HepG2 (cell line): Measurements from ENCODE around the gene POLL. TPM values are rescaled to one million over a fixed set of nuclear protein-coding genes. Genes with fewer than 3 reads are reported as not detected.

ENCODE experiments used
- ATAC-seq: fragments of 200-7000 bp; cut with Tn5 transposase; 3 replicates; pipeline ENCODE4 v1.9.1; 2020; ENCODE audit warnings: mild to moderate bottlenecking, moderate library complexity
- BruUV-seq: library from RNA; stranded (reverse); fragments of 400-500 nt; replicated peaks from 2 replicates; lab custom pipeline; 2021; lab: Mats Ljungman, UMichigan
- CTCF ChIA-PET: fragments of 300-600 bp; formaldehyde crosslinking; extraction: SDS; loops from one replicate; lab custom pipeline; 2021; ENCODE audit warnings: low total read pairs, inconsistent platforms, low intra/inter-chr PET ratio; lab: Yijun Ruan, JAX
- POLR2A ChIA-PET: fragments of 350-600 bp; sonication (Branson Sonifier 250); formaldehyde crosslinking; loops from one replicate; lab custom pipeline; 2020; ENCODE audit warnings: antibody characterized with exemption, inconsistent platforms; lab: Yijun Ruan, JAX
- DNase-seq: peaks from one replicate; pipeline ENCODE4 v3.0.0-alpha.2; 2015; ENCODE audit warnings: low spot score
- FAIRE-seq: peaks from 3 replicates; lab custom pipeline; 2011; peaks lifted over from hg19 to GRCh38; lab: Jason Lieb, UNC
- H2AFZ ChIP-seq: one replicate; pipeline ENCODE4 v1.6.1; 2011; ENCODE audit warnings: low read length, inconsistent platforms
- H3K27ac ChIP-seq: fragments of 300-600 bp; 3 replicates; pipeline ENCODE4 v1.8.0; 2011; ENCODE audit warnings: mixed run types, mild to moderate bottlenecking, mixed read lengths, low read length, inconsistent platforms; ENCODE audit not compliant: insufficient read depth; ENCODE audit errors: extremely low read length
- H3K27me3 ChIP-seq, 2 experiments: fragments of 200-600 bp in 1 of 2; 2 replicates in 1 of 2; 3 replicates in 1 of 2; pipeline versions ENCODE4 v1.6.0 to v1.8.0; 2011; ENCODE audit warnings: low read length in 2 of 2, mild to moderate bottlenecking in 2 of 2, moderate library complexity in 2 of 2, inconsistent platforms in 1 of 2; ENCODE audit not compliant: insufficient read depth in 2 of 2, control insufficient read depth in 1 of 2
- H3K36me3 ChIP-seq, 2 experiments: fragments of 200-600 bp in 1 of 2; replicated peaks in 1 of 2; 2 replicates in 1 of 2; 3 replicates in 1 of 2; pipeline versions ENCODE4 v1.5.1 to v1.8.0; 2011; ENCODE audit warnings: low read length in 2 of 2, inconsistent platforms in 1 of 2; ENCODE audit not compliant: insufficient read depth in 2 of 2, control insufficient read depth in 1 of 2
- H3K4me1 ChIP-seq: 2 replicates; pipeline ENCODE4 v1.5.1; 2012; ENCODE audit warnings: low read length, inconsistent platforms; ENCODE audit not compliant: insufficient read depth
- H3K4me2 ChIP-seq: 2 replicates; pipeline ENCODE4 v1.6.0; 2011; ENCODE audit warnings: low read depth, low read length, inconsistent platforms
- H3K4me3 ChIP-seq, 3 experiments: fragments of 200-600 bp in 1 of 3; sonication (generic), shearing (Covaris generic) in 1 of 3; replicated peaks in 1 of 3; 2 replicates each; pipeline ENCODE4 v1.5.1; 2011 to 2016; ENCODE audit warnings: low read length in 3 of 3, inconsistent platforms in 2 of 3, low read depth in 2 of 3, mild to moderate bottlenecking in 2 of 3, control low read depth in 1 of 3, mixed read lengths in 1 of 3; ENCODE audit not compliant: insufficient read depth in 1 of 3
- H3K79me2 ChIP-seq: one replicate; pipeline ENCODE4 v1.6.1; 2011; ENCODE audit warnings: low read length, inconsistent platforms; ENCODE audit not compliant: insufficient read depth
- H3K9ac ChIP-seq: 2 replicates; pipeline ENCODE4 v1.6.0; 2011; ENCODE audit warnings: mild to moderate bottlenecking, low read depth, low read length, inconsistent platforms; ENCODE audit not compliant: insufficient read depth
- H3K9me3 ChIP-seq: 2 replicates; pipeline ENCODE4 v1.5.1; 2012; ENCODE audit warnings: mild to moderate bottlenecking, low read length
- H4K20me1 ChIP-seq: 2 replicates; pipeline ENCODE4 v1.6.0; 2011; ENCODE audit warnings: inconsistent platforms, mild to moderate bottlenecking, low read length, moderate library complexity; ENCODE audit not compliant: insufficient read depth
- CENPX ChIP-seq: sonication (generic); formaldehyde crosslinking; IDR thresholded peaks from 2 replicates; pipeline ENCODE4 v1.9.0; 2021; ENCODE audit warnings: mild to moderate bottlenecking, missing genetic modification reagents, moderate library complexity
- SIX4 ChIP-seq: sonication (generic); formaldehyde crosslinking; IDR thresholded peaks from 2 replicates; pipeline ENCODE4 v1.4.0; 2020; ENCODE audit warnings: missing genetic modification reagents
- TAF1 ChIP-seq: sonication (generic); formaldehyde crosslinking; IDR thresholded peaks from 2 replicates; pipeline ENCODE4 v1.4.0; 2020; ENCODE audit warnings: missing genetic modification reagents
- WGBS: methylation state at CpG from one replicate; pipeline ENCODE4 v1.1.6; 2017; ENCODE audit warnings: low lambda C conversion rate; 5-methylcytosine and 5-hydroxymethylcytosine counted together
- in situ Hi-C: cut with HindIII; loops from 2 replicates; pipeline ENCODE4 v1.10.0; 2017; ENCODE audit warnings: low pct_unique_long_range_greater_than_20kb; ENCODE audit not compliant: extremely low pct_ligation_motif_present
- intact Hi-C: fragments of 100-400 bp; cut with micrococcal nuclease; formaldehyde crosslinking; loops from one replicate; pipeline ENCODE4 v1.10.0; 2022; ENCODE audit not compliant: unreplicated experiment
- polyA plus RNA-seq, 8 experiments: library from polyadenylated mRNA; depleted of rRNA in 3 of 8; stranded (reverse) in 7 of 8; unstranded in 1 of 8; fragments of >200 nt; fragmentation: Illumina TruSeq in 4 of 8; extraction: Trizol in 4 of 8; gene quantifications; 2 replicates each; pipeline versions ENCODE4 v1.2.1 to v1.2.3, GENCODE V29; 2011 to 2016; ENCODE audit warnings: low read depth in 4 of 8, missing spikeins in 1 of 8, mixed read lengths in 1 of 8; ENCODE audit not compliant: insufficient read depth in 1 of 8
- total RNA-seq, 5 experiments: library from RNA; depleted of rRNA; stranded (reverse); fragments of >200 nt; fragmentation: Illumina TruSeq; extraction: Trizol; gene quantifications; 2 replicates each; pipeline ENCODE4 v1.2.3, GENCODE V29; 2016; ENCODE audit warnings: low read depth in 1 of 5
- TF ChIP-seq, protein P1 (sequence below): sonication (generic); formaldehyde crosslinking; IDR thresholded peaks from 2 replicates; pipeline ENCODE4 v1.8.1; 2022; ENCODE audit warnings: low read depth, mild to moderate bottlenecking, missing genetic modification reagents

POLL gene
- total and polyA plus RNA-seq, 2 of the 13 experiments (the other 11 are each of a cell fraction or from before 2014, with no cell fraction given), result 13.8 to 19.1 TPM

DNA sequence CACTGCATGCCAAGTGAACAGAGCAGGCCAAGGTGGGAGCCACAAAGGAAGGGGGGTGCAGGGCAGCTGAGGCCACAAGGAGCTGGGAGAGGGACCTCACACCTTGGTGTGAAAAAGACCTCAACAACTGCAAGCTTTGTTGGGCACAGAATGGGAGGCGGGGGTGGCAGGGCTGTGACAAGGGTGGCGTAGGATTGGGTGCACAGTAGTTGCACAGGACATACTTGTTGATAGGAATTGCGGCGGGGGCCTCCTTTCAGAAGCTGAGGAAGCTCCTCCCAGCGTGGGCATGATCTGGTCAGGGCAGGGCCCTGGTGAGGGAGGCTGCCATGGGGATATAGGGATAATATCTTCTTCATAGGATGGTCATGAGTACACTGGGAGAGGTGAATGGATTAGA, 25.8 kb downstream of the POLL start (continued):
- TF ChIP-seq SIX4 (CRISPR knock-in tag), result no peak
- TF ChIP-seq, protein P1, sequence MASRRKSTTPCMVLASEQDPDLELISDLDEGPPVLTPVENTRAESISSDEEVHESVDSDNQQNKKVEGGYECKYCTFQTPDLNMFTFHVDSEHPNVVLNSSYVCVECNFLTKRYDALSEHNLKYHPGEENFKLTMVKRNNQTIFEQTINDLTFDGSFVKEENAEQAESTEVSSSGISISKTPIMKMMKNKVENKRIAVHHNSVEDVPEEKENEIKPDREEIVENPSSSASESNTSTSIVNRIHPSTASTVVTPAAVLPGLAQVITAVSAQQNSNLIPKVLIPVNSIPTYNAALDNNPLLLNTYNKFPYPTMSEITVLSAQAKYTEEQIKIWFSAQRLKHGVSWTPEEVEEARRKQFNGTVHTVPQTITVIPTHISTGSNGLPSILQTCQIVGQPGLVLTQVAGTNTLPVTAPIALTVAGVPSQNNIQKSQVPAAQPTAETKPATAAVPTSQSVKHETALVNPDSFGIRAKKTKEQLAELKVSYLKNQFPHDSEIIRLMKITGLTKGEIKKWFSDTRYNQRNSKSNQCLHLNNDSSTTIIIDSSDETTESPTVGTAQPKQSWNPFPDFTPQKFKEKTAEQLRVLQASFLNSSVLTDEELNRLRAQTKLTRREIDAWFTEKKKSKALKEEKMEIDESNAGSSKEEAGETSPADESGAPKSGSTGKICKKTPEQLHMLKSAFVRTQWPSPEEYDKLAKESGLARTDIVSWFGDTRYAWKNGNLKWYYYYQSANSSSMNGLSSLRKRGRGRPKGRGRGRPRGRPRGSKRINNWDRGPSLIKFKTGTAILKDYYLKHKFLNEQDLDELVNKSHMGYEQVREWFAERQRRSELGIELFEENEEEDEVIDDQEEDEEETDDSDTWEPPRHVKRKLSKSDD (CRISPR knock-in tag), result no peak
- no peak for TF ChIP-seq TAF1 (CRISPR knock-in tag)

DNA sequence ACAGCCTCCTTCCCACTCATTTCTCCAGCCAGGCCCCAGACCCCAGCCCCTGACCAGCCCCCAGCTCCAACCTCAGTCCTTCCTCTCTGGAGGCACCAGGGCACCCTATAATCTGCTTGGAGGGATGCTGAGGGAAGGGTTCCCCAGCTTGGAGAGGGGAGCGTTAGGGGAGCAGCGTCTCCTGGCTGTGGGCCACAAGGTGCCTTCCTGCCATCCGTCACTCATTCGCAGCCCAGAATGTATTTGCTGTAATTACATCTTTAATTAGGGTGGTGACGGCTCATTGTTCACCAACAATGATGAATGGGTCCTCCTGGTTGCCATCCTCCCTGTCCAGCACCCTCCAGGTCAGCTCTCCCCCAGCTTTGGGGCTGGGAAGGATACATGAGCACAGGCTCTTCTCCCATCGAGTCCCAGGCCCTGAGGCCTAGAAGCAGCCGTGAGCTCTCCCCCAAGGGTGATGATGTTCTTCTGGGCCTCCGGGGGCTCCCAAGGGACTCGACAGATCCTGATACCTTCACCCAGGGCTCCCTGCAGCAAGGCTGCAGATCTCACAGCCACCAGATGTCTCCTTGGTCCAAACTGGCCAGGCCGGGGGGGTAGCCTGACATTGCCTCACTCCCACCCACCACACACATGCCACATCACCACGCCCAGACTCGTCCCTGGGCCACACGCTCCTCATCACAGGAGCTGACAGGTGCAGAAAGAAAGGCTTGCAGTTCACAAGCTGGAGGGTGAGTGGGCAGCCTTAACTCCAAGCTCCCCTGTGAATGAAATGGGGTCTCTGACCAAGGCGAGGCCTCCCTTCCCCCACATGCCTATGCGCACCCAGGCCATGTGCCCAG, 26.8 kb downstream of the POLL start:
- no peak overlapping the region for H3K27ac ChIP-seq
- no peaks in the 10 kb centered on the region for H3K36me3 ChIP-seq
- DNase-seq (no peak), FAIRE-seq (no peak), ATAC-seq (no peak; the same call in 2 of the 3 replicates)
- WGBS, result 27% methylated on average over 5 of the region's 15 CpGs
- H3K4me2 ChIP-seq, result no peak overlapping the region
- H3K9ac ChIP-seq, result no peak overlapping the region
- no peaks in the 10 kb centered on the region for H3K79me2 ChIP-seq
- H4K20me1 ChIP-seq, result no peaks in the 10 kb centered on the region
- POLR2A ChIA-PET, result interaction anchor here (1.0 kb wide), 1 partner anchor 10 kb away, joined by 3 read pairs; no protein-coding TSS in a partner anchor
- no TSS peak for BruUV-seq
- TF ChIP-seq CENPX (CRISPR knock-in tag), result no peak
- intact Hi-C loops (no loop called here), in situ Hi-C loops (no loop called here)
- CTCF ChIA-PET, result no interaction called here
- no peak overlapping the region for H3K4me3 ChIP-seq
- peaks cover 0 to 18% of the 10 kb centered on the region in 2 experiments; a peak in 4 of 5 replicates for H3K27me3 ChIP-seq
- no peak overlapping the region for H2AFZ ChIP-seq
- H3K9me3 ChIP-seq, result no peaks in the 10 kb centered on the region
- H3K4me1 ChIP-seq, result peaks cover 20% of the 10 kb centered on the region
